ENCODE results near the gene IFITM5.
"Not testable (repeated sequence)": the region's sequence is repeated elsewhere in the genome, so short reads cannot be mapped to it uniquely, and the experiment has no call there.

Gene IFITM5

GRCh38 chr11:327581-327923, 28.2 kb upstream of the IFITM5 start:
- DNase-seq, result no peak

- DNase-seq, result no peak
These were observed 27.7 kb upstream of the IFITM5 start for GRCh38 chr11:326842-327580.

- no peak for DNase-seq
These were observed 27.2 kb upstream of the IFITM5 start for GRCh38 chr11:326592-326841.

GRCh38 chr11:325796-326591, 26.7 kb upstream of the IFITM5 start:
- DNase-seq, result no peak

- DNase-seq, result not testable (repeated sequence)
These were observed 25.5 kb upstream of the IFITM5 start for GRCh38 chr11:324593-325517.

- no peak for DNase-seq
These were observed 24.8 kb upstream of the IFITM5 start for GRCh38 chr11:324156-324555.

GRCh38 chr11:319888-320273, 20.6 kb upstream of the IFITM5 start:
- DNase-seq, result not testable (repeated sequence)

GRCh38 chr11:319121-319887, 20.0 kb upstream of the IFITM5 start:
- not testable (repeated sequence) for DNase-seq

- not testable (repeated sequence) for DNase-seq
These were observed 19.2 kb upstream of the IFITM5 start for GRCh38 chr11:318405-319120.

- not testable (repeated sequence) for DNase-seq
These were observed 18.5 kb upstream of the IFITM5 start for GRCh38 chr11:317668-318404.

- no peak for DNase-seq
These were observed 17.6 kb upstream of the IFITM5 start for GRCh38 chr11:316891-317301.

GRCh38 chr11:316031-316701, 16.8 kb upstream of the IFITM5 start:
- no peak for DNase-seq

- DNase-seq, result no peak
These were observed 16.2 kb upstream of the IFITM5 start for GRCh38 chr11:315516-315994.

GRCh38 chr11:315051-315481, 15.7 kb upstream of the IFITM5 start:
- DNase-seq, result no peak

GRCh38 chr11:314554-314875, 15.2 kb upstream of the IFITM5 start:
- not testable (repeated sequence) for DNase-seq

- DNase-seq, result no peak
These were observed 14.6 kb upstream of the IFITM5 start, which contains the start of gene IFITM1 for GRCh38 chr11:313787-314553. Gene IFITM1 (plus strand): TSS chr11:314040. CDS start chr11:314171, 131 bp downstream.

GRCh38 chr11:313304-313786, 14.0 kb upstream of the IFITM5 start:
- DNase-seq, result no peak

GRCh38 chr11:312092-312816, 12.9 kb upstream of the IFITM5 start:
- DNase-seq, result no peak

Measured in NCI-H446 (cell line).